K562 (cell line): ENCODE results near the gene GRAMD2B. TPM values are rescaled to one million over a fixed set of nuclear protein-coding genes. Genes with fewer than 3 reads are reported as not detected.

Experiments
- CC2D1A ChIP-seq: fragments of 450-650 bp; IDR thresholded peaks from 2 replicates; pipeline ENCODE4 v1.6.1; 2017; ENCODE audit warnings: mild to moderate bottlenecking
- CEBPG ChIP-seq, 3 experiments: fragments of 200-800 bp in 1 of 3; sonication (Bioruptor generic) in 1 of 3; sonication (generic) in 1 of 3; formaldehyde crosslinking in 1 of 3; IDR thresholded peaks in 2 of 3; conservative IDR thresholded peaks in 1 of 3; 2 replicates each; pipeline versions ENCODE4 v1.6.1 to v1.8.0; 2016 to 2022; ENCODE audit warnings: missing compliant biosample characterization in 2 of 3, missing genetic modification characterization in 2 of 3, mild to moderate bottlenecking in 1 of 3, missing genetic modification reagents in 1 of 3
- CHD2 ChIP-seq: IDR thresholded peaks from 2 replicates; pipeline ENCODE4 v1.6.1; 2011; ENCODE audit warnings: low read depth, low read length
- CUX1 ChIP-seq: fragments of 200-800 bp; sonication (Bioruptor generic); IDR thresholded peaks from 2 replicates; pipeline ENCODE4 v1.6.1; 2016; ENCODE audit warnings: missing genetic modification characterization, missing compliant biosample characterization
- DACH1 ChIP-seq: fragments of 450-650 bp; IDR thresholded peaks from 2 replicates; pipeline ENCODE4 v1.6.1; 2018; ENCODE audit not compliant: partially characterized antibody
- DMBX1 ChIP-seq: fragments of 250-450 bp; sonication (Bioruptor Pico); IDR thresholded peaks from 2 replicates; pipeline ENCODE4 v1.8.0; 2022; ENCODE audit warnings: inconsistent platforms, mild to moderate bottlenecking, moderate library complexity, borderline replicate concordance
- LEF1 ChIP-seq: fragments of 450-650 bp; IDR thresholded peaks from 2 replicates; pipeline ENCODE4 v1.6.1; 2016; ENCODE audit warnings: mild to moderate bottlenecking
- MYC ChIP-seq, 2 experiments: fragments of 250-450 bp in 1 of 2; sonication (Bioruptor Pico) in 1 of 2; IDR thresholded peaks; 2 replicates each; pipeline versions ENCODE4 v1.5.1 to v1.6.1; 2012 to 2021; ENCODE audit warnings: low read depth in 2 of 2, borderline replicate concordance in 1 of 2, improper control_type of control experiment in 1 of 2, low read length in 1 of 2, mild to moderate bottlenecking in 1 of 2, moderate library complexity in 1 of 2
- VEZF1 ChIP-seq: fragments of 200-800 bp; sonication (Bioruptor generic); IDR thresholded peaks from 2 replicates; pipeline ENCODE4 v1.6.1; 2017; ENCODE audit warnings: missing genetic modification characterization, missing compliant biosample characterization
- ZNF589 ChIP-seq: fragments of 200-800 bp; sonication (Bioruptor generic); IDR thresholded peaks from 2 replicates; pipeline ENCODE4 v1.6.1; 2016; ENCODE audit warnings: low read depth, missing genetic modification characterization, missing compliant biosample characterization
- polyA plus RNA-seq, 8 experiments: library from polyadenylated mRNA; depleted of rRNA in 4 of 8; stranded (reverse) in 5 of 8; unstranded in 3 of 8; fragments of >200 nt; fragmentation: Nextera tagmentation in 2 of 8; fragmentation: Illumina TruSeq in 1 of 8; extraction: Ambion mirVana in 2 of 8; extraction: Trizol in 1 of 8; gene quantifications; 2 replicates each; pipeline versions ENCODE4 v1.2.1 to v1.2.3, GENCODE V29; 2011 to 2014; ENCODE audit warnings: inconsistent platforms in 1 of 8, missing spikeins in 1 of 8
- total RNA-seq, 7 experiments: library from RNA; depleted of rRNA in 6 of 7; stranded (reverse); fragments of >200 nt in 6 of 7; fragmentation: Illumina TruSeq in 2 of 7; extraction: Trizol in 2 of 7; gene quantifications; 2 replicates each; pipeline versions ENCODE4 v1.2.1 to v1.2.3, GENCODE V29; 2011 to 2021; ENCODE audit warnings: low replicate concordance in 1 of 7

The GRAMD2B gene
- total and polyA plus RNA-seq, 9 of the 15 experiments (the other 6 are each of a cell fraction or from before 2014, with no cell fraction given), result 0.32 to 4.2 (median 1.4) TPM

DNA sequence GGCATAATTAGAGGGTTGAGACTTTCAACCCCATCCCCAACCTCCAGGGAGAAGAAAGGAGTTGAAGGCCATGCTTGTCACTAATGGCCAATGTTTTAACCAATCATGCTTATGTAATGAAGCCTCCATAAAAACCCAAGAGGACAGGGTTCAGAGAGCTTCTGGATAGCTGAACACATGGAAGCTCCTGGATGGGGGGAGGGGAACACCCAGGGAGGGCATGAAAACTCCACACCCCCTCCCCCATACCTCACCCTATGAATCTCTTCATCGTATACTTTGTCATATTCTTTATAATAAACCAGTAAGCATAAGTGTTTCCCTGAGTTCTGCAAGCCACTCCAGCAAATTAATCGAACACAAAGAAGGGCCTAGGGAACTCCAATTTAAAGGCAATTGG, 90.1 kb downstream of the GRAMD2B start (continued):
- TF ChIP-seq CUX1, result 0 out of 2 replicates have a peak, but pooled peaks have one; percentile 30
- TF ChIP-seq DACH1, result no peak
- TF ChIP-seq LEF1, result 0 out of 2 replicates have a peak, but pooled peaks have one; percentile 42
- TF ChIP-seq CHD2, result 0 out of 2 replicates have a peak, but pooled peaks have one; percentile 20
- 0 out of 2 replicates have a peak, but pooled peaks have one; percentile 14 for TF ChIP-seq CEBPG (CRISPR knock-in tag; IDR thresholded peaks at IDR 0.05)
- TF ChIP-seq CEBPG (tag; conservative IDR thresholded peaks at IDR 0.05 in 1 of 2, IDR thresholded peaks at IDR 0.05 in 1 of 2), result no peak
- 0 out of 2 replicates have a peak, but pooled peaks have one; percentile 39 for TF ChIP-seq ZNF589 (CRISPR knock-in tag)
- peak; percentile 29; the same call in 1 of the 2 replicates for TF ChIP-seq VEZF1 (CRISPR knock-in tag)
- peak; percentile 58; the same call in 1 of the 2 replicates for TF ChIP-seq DMBX1 (CRISPR knock-in tag)
- TF ChIP-seq CC2D1A, result no peak
- TF ChIP-seq MYC (IDR thresholded peaks at IDR 0.05; ENCODE audit: low read depth, low read length), result 0 out of 2 replicates have a peak, but pooled peaks have one; percentile 12
- TF ChIP-seq MYC (CRISPR knock-in tag; IDR thresholded peaks at IDR 0.05; ENCODE audit: borderline replicate concordance, low read depth), result no peak
- TF ChIP-seq, all 486 proteins: peak for 12
